Measurements from ENCODE around the gene DCDC2B. TPM values are rescaled to one million over a fixed set of nuclear protein-coding genes. Genes with fewer than 3 reads are reported as not detected.

The DCDC2B gene
- total and polyA plus RNA-seq, 2 experiments from 2014 or later: 0.21 TPM; not detected in 1

DNA sequence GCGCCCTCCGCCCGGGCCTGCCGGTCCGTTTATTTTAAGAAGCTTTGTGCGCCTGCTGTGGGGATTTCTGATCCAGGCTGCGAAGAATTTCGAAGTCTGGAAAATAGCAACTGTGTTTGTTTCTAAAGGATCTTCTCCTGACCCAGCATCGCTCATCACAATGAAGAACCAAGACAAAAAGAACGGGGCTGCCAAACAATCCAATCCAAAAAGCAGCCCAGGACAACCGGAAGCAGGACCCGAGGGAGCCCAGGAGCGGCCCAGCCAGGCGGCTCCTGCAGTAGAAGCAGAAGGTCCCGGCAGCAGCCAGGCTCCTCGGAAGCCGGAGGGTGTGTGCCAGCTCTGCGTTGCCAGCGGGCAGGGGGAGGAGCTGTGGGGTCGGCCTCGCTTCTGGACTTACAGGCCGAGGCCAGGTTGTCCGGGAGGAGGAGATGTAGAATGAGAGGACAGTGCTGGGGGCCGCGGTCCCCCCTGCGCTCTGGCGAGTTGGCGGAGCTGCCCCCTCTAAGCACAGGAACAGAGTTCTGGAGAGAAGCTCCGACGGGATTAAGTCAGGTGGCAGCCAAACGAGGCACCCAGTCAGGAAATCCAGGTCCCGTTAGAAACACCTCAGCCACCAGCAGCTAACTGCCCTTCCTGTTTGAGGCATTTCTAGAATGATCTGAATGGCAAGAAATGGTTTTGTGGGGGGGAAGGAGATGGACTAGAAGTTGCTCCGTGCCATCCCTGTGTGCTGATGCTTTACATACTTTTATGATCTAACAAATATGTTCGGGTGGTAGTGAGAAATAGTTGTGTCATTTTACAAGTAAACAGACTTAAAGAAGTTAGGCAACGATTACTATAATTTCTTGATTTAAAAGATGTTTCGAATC, 28.5 kb upstream of the DCDC2B start:
- ATAC-seq (peak; percentile 55), DNase-seq (ENCODE audit: low spot score) (peak; percentile 70)
- peaks cover 14% of the 10 kb centered on the region for H3K27me3 Mint-ChIP-seq (ENCODE audit: insufficient read depth, low read depth, poor library complexity)
- no peaks in the 10 kb centered on the region for H3K9me2 ChIP-seq (ENCODE audit: insufficient read depth)
- peaks cover 30% of the 10 kb centered on the region for H3K4me1 ChIP-seq (ENCODE audit: insufficient read depth)
- peak overlapping the region; percentile 97 for H3K4me2 ChIP-seq
- no peaks in the 10 kb centered on the region for H3K9me3 Mint-ChIP-seq
- peak overlapping the region; percentile 95 for H3K27ac Mint-ChIP-seq
- no peaks in the 10 kb centered on the region for H3K27me3 ChIP-seq (ENCODE audit: insufficient read depth)
- peaks cover 28% of the 10 kb centered on the region for H4K20me1 ChIP-seq (replicated peaks; ENCODE audit: insufficient read depth)
- H2AFZ ChIP-seq: peak overlapping the region; percentile 81; the same call in 1 of the 2 replicates
- peaks cover 50% of the 10 kb centered on the region for H3K36me3 Mint-ChIP-seq (ENCODE audit: low read depth)
- peak overlapping the region; percentile 93 for H3K4me3 ChIP-seq
- TF ChIP-seq EZH2phosphoT487 (IDR thresholded peaks at IDR 0.05; ENCODE audit: unreplicated experiment): no peak
- TF ChIP-seq CTCF (conservative IDR thresholded peaks at IDR 0.05; ENCODE audit: low read depth in 2 of 2): no peak
- no peak for TF ChIP-seq EZH2 (IDR thresholded peaks at IDR 0.05; ENCODE audit: low read depth, unreplicated experiment)
- no peak for TF ChIP-seq NANOG (IDR thresholded peaks at IDR 0.05; ENCODE audit: borderline replicate concordance)
- no peak for TF ChIP-seq STAT1 (IDR thresholded peaks at IDR 0.05; ENCODE audit: unreplicated experiment)
- no peak for TF ChIP-seq ZNF331 (CRISPR knock-in tag; IDR thresholded peaks at IDR 0.05; ENCODE audit: low read depth)
- no peak for TF ChIP-seq ZNF114 (CRISPR knock-in tag; IDR thresholded peaks at IDR 0.05)
- TF ChIP-seq REST (IDR thresholded peaks at IDR 0.05; ENCODE audit: unreplicated experiment): no peak
- TF ChIP-seq CREB1 (CRISPR knock-in tag; IDR thresholded peaks at IDR 0.05; ENCODE audit: low read depth): no peak
- H3K79me2 ChIP-seq (replicated peaks; ENCODE audit: insufficient read depth): peaks cover 47% of the 10 kb centered on the region
- H3K36me3 ChIP-seq (ENCODE audit: insufficient read depth): peaks cover 23% of the 10 kb centered on the region
- peak overlapping the region; percentile 96 for H3K27ac ChIP-seq (ENCODE audit: low read depth)
- H3K4me1 Mint-ChIP-seq: peaks cover 38% of the 10 kb centered on the region
- peak overlapping the region; percentile 95 for H3K4me3 Mint-ChIP-seq
- H3F3A ChIP-seq (replicated peaks; ENCODE audit: low read depth): peaks cover 29% of the 10 kb centered on the region

All from GM23338 (cell line).